HG03095 (cell line): ENCODE measurements around the gene FRYL.
"Not testable (repeated sequence)": the region's sequence is repeated elsewhere in the genome, so short reads cannot be mapped to it uniquely, and the experiment has no call there.

Experiments used
- ATAC-seq: cut with Tn5 transposase; IDR thresholded peaks from one replicate; pipeline ENCODE4 v1.9.1; 2021; ENCODE audit warnings: moderate library complexity; ENCODE audit not compliant: unreplicated experiment

FRYL gene

GRCh38 chr4:48748949-48749596 is 31.0 kb downstream of the FRYL start:
- no peak for ATAC-seq

GRCh38 chr4:48746608-48747362 is 33.3 kb downstream of the FRYL start:
- ATAC-seq = no peak

- not testable (repeated sequence) for ATAC-seq
These were observed 34.9 kb downstream of the FRYL start for GRCh38 chr4:48745223-48745622.

GRCh38 chr4:48742412-48742811 is 37.7 kb downstream of the FRYL start:
- ATAC-seq = no peak

GRCh38 chr4:48739560-48740019 is 40.5 kb downstream of the FRYL start:
- no peak for ATAC-seq

- ATAC-seq = no peak
These were observed 41.2 kb downstream of the FRYL start for GRCh38 chr4:48738856-48739255.

GRCh38 chr4:48728906-48729496 is 51.1 kb downstream of the FRYL start:
- not testable (repeated sequence) for ATAC-seq

- no peak for ATAC-seq
These were observed 52.2 kb downstream of the FRYL start for GRCh38 chr4:48727666-48728459.

GRCh38 chr4:48725414-48725813 is 54.7 kb downstream of the FRYL start:
- ATAC-seq = no peak

- no peak for ATAC-seq
These were observed 57.3 kb downstream of the FRYL start for GRCh38 chr4:48722509-48723446.

GRCh38 chr4:48720459-48720858 is 59.6 kb downstream of the FRYL start:
- ATAC-seq = no peak

GRCh38 chr4:48718818-48719465 is 61.1 kb downstream of the FRYL start:
- ATAC-seq = no peak

- not testable (repeated sequence) for ATAC-seq
These were observed 63.8 kb downstream of the FRYL start for GRCh38 chr4:48716285-48716684.

GRCh38 chr4:48710446-48711209 is 69.5 kb downstream of the FRYL start:
- ATAC-seq = no peak

GRCh38 chr4:48709901-48710300 is 70.2 kb downstream of the FRYL start:
- no peak for ATAC-seq

GRCh38 chr4:48708610-48709009 is 71.5 kb downstream of the FRYL start:
- no peak for ATAC-seq

GRCh38 chr4:48706736-48707135 is 73.3 kb downstream of the FRYL start:
- ATAC-seq = no peak

- no peak for ATAC-seq
These were observed 74.5 kb downstream of the FRYL start for GRCh38 chr4:48705609-48706008.
